ENCODE data around the gene AANAT. TPM values are rescaled to one million over a fixed set of nuclear protein-coding genes. Genes with fewer than 3 reads are reported as not detected.

The AANAT gene
- total RNA-seq, 1 donor = not detected

- TF ChIP-seq, protein P1, sequence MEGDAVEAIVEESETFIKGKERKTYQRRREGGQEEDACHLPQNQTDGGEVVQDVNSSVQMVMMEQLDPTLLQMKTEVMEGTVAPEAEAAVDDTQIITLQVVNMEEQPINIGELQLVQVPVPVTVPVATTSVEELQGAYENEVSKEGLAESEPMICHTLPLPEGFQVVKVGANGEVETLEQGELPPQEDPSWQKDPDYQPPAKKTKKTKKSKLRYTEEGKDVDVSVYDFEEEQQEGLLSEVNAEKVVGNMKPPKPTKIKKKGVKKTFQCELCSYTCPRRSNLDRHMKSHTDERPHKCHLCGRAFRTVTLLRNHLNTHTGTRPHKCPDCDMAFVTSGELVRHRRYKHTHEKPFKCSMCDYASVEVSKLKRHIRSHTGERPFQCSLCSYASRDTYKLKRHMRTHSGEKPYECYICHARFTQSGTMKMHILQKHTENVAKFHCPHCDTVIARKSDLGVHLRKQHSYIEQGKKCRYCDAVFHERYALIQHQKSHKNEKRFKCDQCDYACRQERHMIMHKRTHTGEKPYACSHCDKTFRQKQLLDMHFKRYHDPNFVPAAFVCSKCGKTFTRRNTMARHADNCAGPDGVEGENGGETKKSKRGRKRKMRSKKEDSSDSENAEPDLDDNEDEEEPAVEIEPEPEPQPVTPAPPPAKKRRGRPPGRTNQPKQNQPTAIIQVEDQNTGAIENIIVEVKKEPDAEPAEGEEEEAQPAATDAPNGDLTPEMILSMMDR (IDR thresholded peaks at IDR 0.05; ENCODE audit: insufficient read depth, low read length) = no peak
- H3K4me3 ChIP-seq (ENCODE audit: low read depth, low read length) = peak overlapping the region; percentile 29
- peak; percentile 78 for DNase-seq (ENCODE audit: low read depth)
Observed at GRCh38 chr17:76446449-76447231, 20.8 kb upstream of the AANAT start.

DNA sequence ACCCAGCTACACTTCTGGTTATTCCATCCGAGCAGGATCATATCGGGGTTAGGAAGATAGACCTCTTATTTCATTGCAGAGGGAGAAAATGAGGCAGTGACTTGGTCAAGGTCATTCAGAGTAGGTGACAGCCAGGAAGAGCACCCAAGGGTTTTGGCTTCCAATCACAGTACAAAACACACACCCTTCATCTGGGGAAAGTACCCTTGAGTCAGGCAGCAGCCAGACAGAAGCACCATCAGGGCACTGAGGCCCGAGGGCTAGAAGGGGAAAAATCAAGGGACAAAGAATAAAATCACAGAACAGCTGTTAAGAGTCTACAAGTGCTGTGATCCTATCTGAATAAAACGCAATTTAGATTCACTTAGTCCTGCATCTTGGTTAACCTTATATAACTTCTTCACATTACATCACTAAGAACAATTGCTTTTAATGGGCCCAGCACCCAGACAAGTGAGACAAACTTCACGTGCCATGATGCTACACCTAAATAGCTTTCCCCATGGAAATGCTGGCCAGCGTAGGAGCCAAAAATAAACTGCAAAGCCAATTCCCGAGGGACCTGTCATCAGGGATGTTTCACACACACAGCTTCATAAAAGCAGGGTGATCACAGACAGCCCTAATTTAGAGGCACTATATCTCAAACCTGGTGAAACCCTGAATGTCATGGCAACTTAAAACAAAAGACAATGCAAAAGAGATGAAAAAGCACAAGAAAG, 19.3 kb upstream of the AANAT start:
- DNase-seq (ENCODE audit: low read depth) = peak; percentile 43
- H3K4me3 ChIP-seq (ENCODE audit: low read depth, low read length) = no peak overlapping the region
- TF ChIP-seq, protein P1 (IDR thresholded peaks at IDR 0.05; ENCODE audit: insufficient read depth, low read length) = no peak

DNA sequence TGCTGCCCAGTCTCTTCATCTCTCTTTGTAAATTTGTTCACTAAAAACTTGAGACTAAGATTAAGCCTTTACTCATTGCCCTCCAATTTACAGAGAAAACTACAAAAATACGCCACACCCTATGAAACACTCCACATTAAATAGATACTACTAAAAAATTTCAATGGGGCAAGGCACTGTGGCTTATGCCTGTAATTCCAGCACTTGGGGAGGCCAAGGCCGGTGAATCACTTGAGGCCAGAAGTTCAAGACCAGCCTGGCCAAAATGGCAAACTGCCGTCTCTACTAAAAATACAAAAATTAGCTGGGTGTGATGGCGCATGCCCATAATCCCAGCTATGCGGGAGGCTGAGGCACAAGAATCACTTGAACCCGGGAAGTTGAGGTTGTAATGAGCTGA, 18.3 kb upstream of the AANAT start:
- TF ChIP-seq, protein P1 (IDR thresholded peaks at IDR 0.05; ENCODE audit: insufficient read depth, low read length) = no peak
- peak; percentile 59 for DNase-seq (ENCODE audit: low read depth)
- H3K4me3 ChIP-seq (ENCODE audit: low read depth, low read length) = no peak overlapping the region

DNA sequence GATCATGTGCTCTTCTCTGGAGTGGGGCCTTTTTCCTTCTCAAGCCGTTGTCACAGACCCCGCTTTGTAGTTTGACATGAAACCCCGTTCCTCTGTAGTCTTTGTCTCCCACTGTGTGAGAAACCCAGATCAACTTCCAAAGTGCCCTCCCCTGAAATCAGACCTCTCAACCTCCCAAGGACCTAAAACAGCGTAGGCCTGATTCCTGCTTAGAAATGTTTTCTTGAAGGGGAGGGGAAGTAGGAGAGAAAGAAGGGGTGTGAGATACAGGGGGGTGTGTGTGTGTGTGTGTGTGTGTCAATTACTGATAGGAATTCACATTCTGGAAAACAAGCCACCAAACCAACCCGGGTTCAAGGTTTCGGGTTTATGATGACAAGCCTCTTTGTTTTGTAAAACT, 15.9 kb upstream of the AANAT start:
- H3K4me3 ChIP-seq (ENCODE audit: low read depth, low read length) = peak overlapping the region; percentile 80
- TF ChIP-seq, protein P1 (IDR thresholded peaks at IDR 0.05; ENCODE audit: insufficient read depth, low read length) = no peak
- DNase-seq (ENCODE audit: low read depth) = no peak

GRCh38 chr17:76452127-76452659, 15.2 kb upstream of the AANAT start:
- DNase-seq (ENCODE audit: low read depth) = no peak
- H3K4me3 ChIP-seq (ENCODE audit: low read depth, low read length) = peak overlapping the region; percentile 80
- TF ChIP-seq, protein P1 (IDR thresholded peaks at IDR 0.05; ENCODE audit: insufficient read depth, low read length) = no peak

- peak; percentile 76 for DNase-seq (ENCODE audit: low read depth)
- H3K4me3 ChIP-seq (ENCODE audit: low read depth, low read length) = peak within 1 kb of the TSS; percentile 80
- TF ChIP-seq, protein P1 (IDR thresholded peaks at IDR 0.05; ENCODE audit: insufficient read depth, low read length) = peak; percentile 36
Observed at GRCh38 chr17:76452660-76453430, 14.6 kb upstream of the AANAT start, which contains the start of gene UBE2O. Gene UBE2O, minus strand, starts transcription at chr17:76453152. Its CDS starts 11 bp downstream, at chr17:76453141.

Data from fibroblast of the aortic adventitia (primary cell).